ENCODE measurements around the gene RPL38. TPM values are rescaled to one million over a fixed set of nuclear protein-coding genes. Genes with fewer than 3 reads are reported as not detected.

The RPL38 gene
- total RNA-seq, 2 donors from 2014 or later, result 531 to 611 TPM

DNA sequence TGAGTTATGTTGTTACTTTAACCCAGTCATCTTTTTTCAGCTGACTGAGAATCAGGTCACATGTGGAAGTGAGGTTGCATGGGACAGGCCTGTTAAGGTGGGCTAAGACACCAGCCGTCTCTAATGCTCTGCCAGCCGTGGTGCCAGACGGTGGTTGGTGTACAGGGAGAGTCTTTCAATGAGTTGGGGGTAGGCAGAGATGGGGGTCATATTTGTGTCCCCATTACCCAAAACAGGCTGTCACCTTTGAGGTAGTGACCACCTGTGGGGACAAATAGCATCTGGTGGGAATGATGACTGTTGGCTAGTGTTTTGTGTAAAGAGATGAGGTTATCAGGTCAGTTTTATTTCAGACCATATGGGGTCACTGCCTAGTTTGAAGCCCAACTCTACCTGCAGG is 1.8 kb downstream of the RPL38 start:
- Histone ChIP-seq H3K9me3 (no peaks in the 10 kb centered on the region), H3K27me3 (replicated peaks; ENCODE audit: insufficient read depth) (no peaks in the 10 kb centered on the region), H3K27ac (no peak overlapping the region), H3K36me3 (peaks cover 0 to 2% of the 10 kb centered on the region in 2 donors), H3K4me3 (no peak overlapping the region), H3K4me1 (replicated peaks) (peaks cover 18% of the 10 kb centered on the region)
- intact Hi-C loops (cut with DNase I), result no loop called here
- WGBS, result 71% methylated on average over 3 of the region's 3 CpGs
- no peak for DNase-seq (ENCODE audit: low spot score)
- TF ChIP-seq POLR2AphosphoS5 (IDR thresholded peaks at IDR 0.05) (no peak), POLR2A (IDR thresholded peaks at IDR 0.05) (no peak)
- TF ChIP-seq, protein P1, sequence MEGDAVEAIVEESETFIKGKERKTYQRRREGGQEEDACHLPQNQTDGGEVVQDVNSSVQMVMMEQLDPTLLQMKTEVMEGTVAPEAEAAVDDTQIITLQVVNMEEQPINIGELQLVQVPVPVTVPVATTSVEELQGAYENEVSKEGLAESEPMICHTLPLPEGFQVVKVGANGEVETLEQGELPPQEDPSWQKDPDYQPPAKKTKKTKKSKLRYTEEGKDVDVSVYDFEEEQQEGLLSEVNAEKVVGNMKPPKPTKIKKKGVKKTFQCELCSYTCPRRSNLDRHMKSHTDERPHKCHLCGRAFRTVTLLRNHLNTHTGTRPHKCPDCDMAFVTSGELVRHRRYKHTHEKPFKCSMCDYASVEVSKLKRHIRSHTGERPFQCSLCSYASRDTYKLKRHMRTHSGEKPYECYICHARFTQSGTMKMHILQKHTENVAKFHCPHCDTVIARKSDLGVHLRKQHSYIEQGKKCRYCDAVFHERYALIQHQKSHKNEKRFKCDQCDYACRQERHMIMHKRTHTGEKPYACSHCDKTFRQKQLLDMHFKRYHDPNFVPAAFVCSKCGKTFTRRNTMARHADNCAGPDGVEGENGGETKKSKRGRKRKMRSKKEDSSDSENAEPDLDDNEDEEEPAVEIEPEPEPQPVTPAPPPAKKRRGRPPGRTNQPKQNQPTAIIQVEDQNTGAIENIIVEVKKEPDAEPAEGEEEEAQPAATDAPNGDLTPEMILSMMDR (IDR thresholded peaks at IDR 0.05), result no peak

DNA sequence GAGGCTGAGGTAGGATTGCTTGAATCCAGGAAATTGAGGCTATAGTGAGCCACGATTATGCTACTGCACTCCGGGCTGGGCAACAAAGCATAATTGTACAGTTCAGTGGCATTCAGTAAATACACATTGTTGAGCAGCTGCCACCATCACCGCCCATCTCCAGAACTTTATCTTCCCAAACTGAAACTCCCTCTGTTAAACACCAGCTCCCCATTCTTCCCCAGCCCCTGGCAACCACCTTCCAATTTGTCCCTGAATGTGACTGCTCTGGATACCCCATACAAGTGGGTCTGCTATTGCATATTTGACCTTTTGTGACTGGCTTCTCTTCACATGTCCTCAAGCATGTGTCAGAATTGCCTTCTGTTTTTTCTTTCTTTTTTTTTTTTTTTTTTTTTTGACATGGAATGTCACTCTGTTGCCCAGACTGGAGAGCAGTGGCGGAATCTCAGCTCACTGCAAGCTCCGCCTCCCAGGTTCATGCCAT is 2.9 kb downstream of the RPL38 start:
- intact Hi-C loops (cut with DNase I), result no loop called here
- Histone ChIP-seq H3K27me3 (replicated peaks; ENCODE audit: insufficient read depth) (no peaks in the 10 kb centered on the region), H3K27ac (no peak overlapping the region), H3K36me3 (peaks cover 0 to 2% of the 10 kb centered on the region in 2 donors), H3K9me3 (no peaks in the 10 kb centered on the region), H3K4me3 (no peak overlapping the region), H3K4me1 (replicated peaks) (peaks cover 25% of the 10 kb centered on the region)
- DNase-seq (ENCODE audit: low spot score), result no peak
- WGBS, result 50% methylated on average over 5 of the region's 5 CpGs
- TF ChIP-seq POLR2AphosphoS5 (IDR thresholded peaks at IDR 0.05) (no peak), POLR2A (IDR thresholded peaks at IDR 0.05) (no peak)
- TF ChIP-seq, protein P1 (IDR thresholded peaks at IDR 0.05), result no peak

DNA sequence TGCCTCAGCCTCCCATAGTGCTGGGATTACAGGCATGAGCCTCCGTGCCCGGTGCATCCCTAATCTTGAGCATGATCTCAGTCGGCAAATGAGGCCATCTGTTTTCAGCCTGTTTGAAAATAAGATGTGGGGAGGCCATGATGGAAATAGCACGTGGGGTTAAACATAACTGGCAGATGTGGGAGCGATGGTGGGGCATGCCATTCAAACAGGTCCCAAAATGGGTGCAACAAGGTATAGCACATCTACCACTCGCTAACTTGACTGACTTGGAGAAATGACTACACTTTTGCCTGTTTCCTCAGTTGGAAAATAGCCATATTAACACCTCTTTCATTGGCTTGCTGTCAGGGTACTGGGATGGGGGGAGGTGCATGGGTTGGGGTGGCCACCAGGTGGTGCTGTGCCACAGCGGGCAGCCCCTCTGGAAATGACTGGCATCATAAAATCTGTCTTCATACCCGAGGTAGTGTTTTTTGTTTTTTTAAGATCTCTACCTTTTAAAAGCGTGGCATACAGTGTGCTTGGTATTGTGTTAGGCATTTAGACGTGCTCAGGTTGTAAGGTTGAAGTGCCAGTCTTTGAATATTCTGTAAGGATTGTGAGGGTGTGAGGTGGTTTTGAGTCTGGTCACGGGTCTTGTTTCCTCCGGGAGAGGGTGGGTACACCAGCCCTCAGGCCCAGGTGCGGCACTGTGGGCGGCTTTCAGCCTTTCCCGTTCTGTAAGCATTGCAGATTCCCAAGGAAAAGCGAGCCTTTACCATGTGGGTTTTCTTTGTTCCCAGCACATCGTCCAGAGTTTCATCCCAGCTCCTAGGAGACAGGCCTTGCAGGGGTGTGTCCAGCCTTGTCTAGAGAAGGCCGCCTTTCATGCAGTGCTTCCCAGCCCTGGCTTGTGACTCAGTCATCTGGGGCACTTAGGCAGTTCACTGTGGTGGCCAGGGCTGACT is 7.0 kb downstream of the RPL38 start:
- DNase-seq (ENCODE audit: low spot score), result peak; percentile 59
- 47% methylated on average over 18 of the region's 18 CpGs for WGBS
- Histone ChIP-seq H3K36me3 (peaks cover 0 to 2% of the 10 kb centered on the region in 2 donors), H3K4me1 (replicated peaks) (peaks cover 14% of the 10 kb centered on the region), H3K4me3 (no peak overlapping the region), H3K9me3 (no peaks in the 10 kb centered on the region), H3K27me3 (replicated peaks; ENCODE audit: insufficient read depth) (no peaks in the 10 kb centered on the region), H3K27ac (peak overlapping the region in 1 of 2 donors; percentile 43)
- intact Hi-C loops (cut with DNase I), result loop anchor here (5.0 kb wide), 3 partner anchors 87 to 242 kb away; partner anchors contain the start of gene GPR142
- TF ChIP-seq POLR2AphosphoS5 (IDR thresholded peaks at IDR 0.05) (peak; percentile 50), POLR2A (IDR thresholded peaks at IDR 0.05) (no peak)
- TF ChIP-seq, protein P1 (IDR thresholded peaks at IDR 0.05), result peak; percentile 90 to 92 (median 92)

DNA sequence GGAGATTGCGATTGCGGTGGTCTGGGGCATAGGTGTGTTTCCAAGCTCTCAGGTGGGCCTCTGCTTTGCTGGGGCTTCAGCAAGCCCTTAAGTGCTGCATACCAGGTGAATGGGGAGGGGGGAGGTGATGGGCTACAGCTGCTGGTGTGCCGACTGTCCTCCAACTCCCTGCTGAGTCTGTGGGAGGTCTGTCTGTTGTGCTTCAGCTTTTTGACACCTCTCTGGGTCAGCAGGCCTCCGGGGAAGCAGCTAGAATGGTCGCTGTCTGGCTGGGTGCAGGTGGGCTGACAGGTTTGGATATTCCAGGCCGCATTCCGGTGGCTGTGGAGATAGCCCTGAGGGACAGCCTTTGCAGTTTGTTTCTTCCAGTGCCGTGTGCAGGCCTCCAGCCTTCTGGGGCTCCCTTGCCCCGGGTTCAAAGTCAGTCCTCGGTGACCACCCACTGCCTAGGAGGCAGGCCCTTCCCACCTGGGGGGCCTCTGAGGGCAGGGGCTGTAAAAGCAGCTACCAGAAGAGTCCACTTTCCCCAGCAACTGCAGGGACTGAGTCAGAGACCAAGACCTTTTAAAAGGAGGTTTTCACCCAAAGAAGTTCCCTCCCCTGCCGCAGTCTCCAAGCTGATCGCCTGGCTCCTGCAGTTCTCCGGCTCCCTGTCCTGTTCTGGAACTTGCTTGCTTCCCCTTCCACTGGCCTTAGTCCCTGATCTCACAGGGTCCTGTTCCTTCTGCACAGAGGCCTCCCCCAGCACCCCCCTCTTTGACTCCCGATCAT is 7.8 kb downstream of the RPL38 start:
- Histone ChIP-seq H3K27ac (peak overlapping the region in 1 of 2 donors; percentile 43), H3K27me3 (replicated peaks; ENCODE audit: insufficient read depth) (no peaks in the 10 kb centered on the region), H3K9me3 (no peaks in the 10 kb centered on the region), H3K36me3 (peaks cover 0 to 2% of the 10 kb centered on the region in 2 donors), H3K4me1 (replicated peaks) (peaks cover 7% of the 10 kb centered on the region), H3K4me3 (no peak overlapping the region)
- WGBS, result 63% methylated on average over 13 of the region's 14 CpGs
- intact Hi-C loops (cut with DNase I), result loop anchor here (5.0 kb wide), 3 partner anchors 86 to 241 kb away; partner anchors contain the start of gene GPR142
- no peak for DNase-seq (ENCODE audit: low spot score)
- TF ChIP-seq, protein P1 (IDR thresholded peaks at IDR 0.05), result no peak
- TF ChIP-seq POLR2AphosphoS5 (IDR thresholded peaks at IDR 0.05) (no peak), POLR2A (IDR thresholded peaks at IDR 0.05) (no peak)

Measured in prostate gland (tissue), 2 donors.